A549 treated with GW870086 at 1 μM for 4 hours (cell line): ENCODE measurements around the gene RBM27. TPM values are rescaled to one million over a fixed set of nuclear protein-coding genes. Genes with fewer than 3 reads are reported as not detected.

Experiments
- total RNA-seq: library from RNA; stranded (reverse); fragments of 200-300 nt; extraction: Qiagen RNA extraction; gene quantifications from 5 replicates; pipeline ENCODE4 v1.2.3, GENCODE V29; 2022; ENCODE audit warnings: low read depth

RBM27 gene
- total RNA-seq = 8.4 to 13.8 TPM (median 11.7 TPM) in 5 replicates

GRCh38 chr5:146203011-146203871 lies at the start of gene RBM27:
TSS of gene RBM27 (plus strand) at chr5:146203605. CDS start at chr5:146203766, 161 bp downstream.

Other genes starting within 250 kb of the RBM27 start
- 0.26 TPM in 1 of 5 replicates, not detected in the others for gene PLAC8L1, start 98.0 kb upstream of the RBM27 start, total RNA-seq
- gene LARS1, start 21.0 kb upstream of the RBM27 start, total RNA-seq = 51.7 to 60.5 TPM (median 58.4 TPM) in 5 replicates
- gene POU4F3, start 135.2 kb downstream of the RBM27 start, total RNA-seq = 0.07 to 0.30 TPM (median 0.13 TPM) in 5 replicates
- gene TCERG1, start 243.7 kb downstream of the RBM27 start, total RNA-seq = 35.6 to 50.9 TPM (median 45.7 TPM) in 5 replicates